EH (cell line): ENCODE results near the gene SAMD4A.

Source experiments
- DNase-seq: peaks from one replicate; pipeline ENCODE4 v3.0.0-alpha.2; 2015; ENCODE audit warnings: low read depth

The SAMD4A gene

DNA sequence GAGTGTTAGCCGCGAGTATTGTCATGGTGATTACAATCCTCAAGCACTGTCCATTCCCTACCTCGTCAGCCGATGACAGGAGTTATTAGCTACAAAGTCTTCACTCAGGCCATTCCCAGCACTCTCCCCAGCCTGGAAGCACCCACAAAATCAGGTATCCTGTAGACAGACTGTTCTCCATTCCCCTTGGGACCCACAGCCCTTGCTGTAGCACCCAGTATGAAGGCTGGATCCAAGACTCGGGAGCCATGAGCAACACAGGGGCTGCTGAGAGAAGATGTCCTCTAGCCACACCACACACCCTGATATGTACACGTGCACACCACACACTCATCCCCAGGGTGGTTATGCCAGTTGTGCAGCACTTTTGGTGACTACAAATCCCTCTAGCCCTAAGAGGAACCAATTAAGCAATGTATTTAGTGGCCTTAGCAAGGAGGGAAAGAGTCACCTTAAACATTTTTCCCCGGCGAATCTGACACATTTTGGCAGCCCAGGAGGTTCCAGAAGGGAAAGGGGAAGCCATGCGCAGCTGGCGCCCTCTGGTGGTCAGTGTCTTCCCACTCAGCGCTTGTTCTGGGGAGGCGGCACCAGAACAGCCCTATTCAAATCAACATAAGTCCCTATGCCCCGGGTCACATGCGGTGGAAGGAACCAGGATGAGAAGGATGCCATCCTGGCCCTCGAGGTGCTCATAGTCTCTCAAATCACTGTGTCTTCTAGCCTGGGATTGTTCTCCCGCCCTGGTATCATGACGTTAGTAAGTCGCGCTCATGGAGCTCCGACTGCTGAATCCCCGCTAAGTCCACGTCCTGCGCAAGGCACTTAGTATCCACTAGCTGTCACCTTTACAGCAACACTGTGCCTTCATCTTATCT lies 238.8 kb downstream of the SAMD4A start:
- DNase-seq, result peak; percentile 81

DNA sequence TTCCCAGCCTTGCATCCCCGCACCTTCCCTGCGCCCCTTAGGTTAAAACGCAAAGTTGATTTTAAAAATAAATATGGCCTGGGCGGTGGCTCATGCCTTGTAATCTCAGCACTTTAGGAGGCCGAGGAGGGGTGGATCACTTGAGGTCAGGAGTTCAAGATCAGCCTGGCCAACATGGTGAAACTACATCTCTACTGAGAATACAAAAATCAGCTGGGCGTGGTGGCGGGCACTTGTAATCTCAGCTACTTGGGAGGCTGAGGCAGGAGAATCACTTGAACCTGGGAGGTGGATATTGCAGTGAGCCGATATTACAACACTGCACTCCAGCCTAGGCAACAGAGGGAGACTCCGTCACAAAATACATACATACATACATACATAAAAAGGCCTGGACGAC lies 239.7 kb downstream of the SAMD4A start:
- no peak for DNase-seq

DNA sequence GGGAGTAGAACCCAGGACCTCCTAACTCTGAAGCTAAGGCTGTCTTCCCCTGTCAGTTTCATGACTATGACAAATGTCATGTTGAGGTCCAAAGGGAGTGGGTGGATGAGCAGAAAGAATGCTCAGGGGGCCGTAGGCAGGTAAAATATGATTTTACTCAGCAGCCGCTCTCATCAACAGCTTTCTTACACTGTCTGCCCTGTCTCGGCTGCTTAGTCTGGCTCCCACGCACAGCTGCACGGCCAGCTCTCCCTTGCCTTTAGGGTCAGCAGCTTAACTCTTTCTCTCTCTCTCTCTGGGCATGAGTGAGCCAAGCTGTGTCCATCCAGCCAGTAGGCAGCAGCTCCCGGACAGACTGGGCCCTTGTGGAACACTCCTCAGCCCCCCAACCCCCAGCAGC lies 240.5 kb downstream of the SAMD4A start:
- no peak for DNase-seq

DNA sequence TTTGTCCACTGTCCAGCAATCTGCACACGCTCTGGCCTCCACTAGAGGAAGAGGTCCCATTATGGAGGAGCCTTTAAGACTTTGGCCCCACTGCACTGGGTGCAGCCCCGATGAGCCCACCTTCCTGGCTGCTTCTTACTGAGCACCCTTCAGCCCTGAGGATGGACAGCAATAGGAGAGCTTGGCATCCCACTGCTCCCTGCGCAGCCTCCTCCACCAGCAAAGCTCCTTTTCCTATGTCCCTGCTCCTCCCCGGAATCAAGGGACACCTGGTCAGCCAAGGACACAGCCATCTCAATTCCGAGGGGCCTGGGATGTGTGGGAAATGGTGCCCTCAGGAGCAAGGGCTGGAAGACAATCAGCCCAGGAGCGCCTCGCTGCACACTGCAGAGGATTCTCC lies 241.0 kb downstream of the SAMD4A start:
- no peak for DNase-seq

DNA sequence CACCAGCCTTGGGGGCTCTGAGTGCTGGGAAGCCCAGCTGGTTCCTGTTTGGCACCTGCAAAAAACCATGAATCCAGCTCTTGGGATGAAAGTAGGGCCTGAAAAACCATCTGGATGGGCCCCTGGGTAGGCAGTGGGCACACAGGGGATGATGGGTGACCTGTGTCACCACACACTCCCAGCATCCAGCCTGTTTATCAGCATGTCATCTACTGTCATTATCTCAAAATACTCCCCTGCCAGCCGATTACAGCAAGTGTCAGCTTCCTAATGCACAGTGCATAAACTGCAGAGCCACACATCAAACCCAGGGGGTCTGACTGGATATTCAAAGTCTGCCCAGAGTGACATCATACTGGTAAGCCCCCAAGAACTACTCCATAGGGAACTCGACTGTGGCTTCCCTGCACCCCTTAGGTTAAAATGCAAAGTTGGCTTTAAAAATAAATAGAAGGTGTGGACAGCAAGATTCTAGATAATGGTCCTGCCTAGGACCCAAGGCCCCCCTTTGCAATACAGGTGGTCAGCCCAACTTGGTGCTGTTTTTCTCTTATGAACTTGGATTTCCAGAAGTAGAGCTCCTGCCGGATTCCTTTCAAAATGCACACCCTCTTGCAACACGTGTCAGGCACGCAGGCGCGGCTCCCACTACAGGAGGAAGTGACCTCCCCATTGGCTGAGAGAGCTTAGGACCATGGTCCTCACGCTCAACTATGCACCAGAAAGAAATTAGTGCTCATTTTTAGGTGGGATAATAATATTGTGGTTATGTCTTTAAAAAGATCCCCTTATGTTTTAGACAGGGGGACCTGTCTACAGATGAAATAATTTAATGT lies 241.6 kb downstream of the SAMD4A start:
- no peak for DNase-seq

DNA sequence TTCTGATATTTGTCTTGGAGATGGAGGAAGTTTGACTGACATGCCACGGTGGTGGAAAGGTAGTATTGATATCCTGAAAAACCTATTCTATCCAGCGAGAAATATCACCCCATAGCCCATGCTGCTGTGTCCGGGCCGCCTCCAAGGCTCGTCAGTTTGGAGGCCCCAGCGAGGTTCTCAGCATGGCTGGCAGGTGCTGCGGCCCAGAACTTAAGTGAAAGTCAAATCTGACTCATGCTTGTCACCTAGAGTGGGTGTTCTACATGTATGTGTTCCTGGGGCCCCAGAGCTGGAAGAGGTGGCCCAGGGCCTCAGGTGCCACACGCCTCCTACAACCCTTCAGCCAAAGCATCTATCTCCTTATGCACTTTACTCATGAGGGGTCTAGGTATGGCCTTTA lies 242.8 kb downstream of the SAMD4A start:
- DNase-seq, result no peak

DNA sequence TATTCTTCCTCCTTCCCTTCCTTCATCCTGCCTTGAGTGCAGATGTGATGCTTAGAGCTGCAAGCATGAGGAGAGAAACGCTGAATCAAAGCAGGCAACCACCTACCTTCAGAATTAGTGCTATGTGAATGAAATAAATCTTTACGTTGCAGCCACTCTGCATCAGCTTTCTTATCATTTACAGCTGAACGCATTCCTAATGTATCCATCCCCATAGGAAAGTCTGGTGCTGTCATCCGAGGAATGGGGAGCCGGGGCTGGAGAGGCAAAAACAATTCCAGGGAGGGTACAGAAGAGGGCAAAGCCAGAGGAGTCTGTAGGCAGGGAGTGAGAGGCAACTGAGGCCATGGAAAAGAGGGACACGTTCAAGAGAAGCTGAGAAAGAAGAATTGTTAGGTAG lies 245.7 kb downstream of the SAMD4A start:
- no peak for DNase-seq

DNA sequence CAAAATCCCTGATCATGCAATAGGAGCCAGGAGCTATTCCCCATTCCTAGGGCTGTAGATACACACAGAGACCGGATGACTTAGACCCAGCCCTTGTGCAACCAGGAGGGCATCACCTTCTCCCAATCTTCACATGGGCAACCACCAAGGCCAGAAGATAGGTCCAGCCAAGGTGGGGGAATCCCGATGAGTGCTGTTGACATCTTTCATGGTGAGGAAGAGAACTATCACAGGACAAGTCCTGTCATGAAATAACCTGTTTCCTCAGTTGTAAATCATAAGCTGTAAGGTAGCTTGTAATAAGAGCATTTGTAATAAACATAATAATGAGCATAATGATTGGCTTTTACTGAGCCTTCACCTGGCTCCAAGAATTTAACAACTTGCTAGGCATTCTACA lies 246.2 kb downstream of the SAMD4A start:
- no peak for DNase-seq

DNA sequence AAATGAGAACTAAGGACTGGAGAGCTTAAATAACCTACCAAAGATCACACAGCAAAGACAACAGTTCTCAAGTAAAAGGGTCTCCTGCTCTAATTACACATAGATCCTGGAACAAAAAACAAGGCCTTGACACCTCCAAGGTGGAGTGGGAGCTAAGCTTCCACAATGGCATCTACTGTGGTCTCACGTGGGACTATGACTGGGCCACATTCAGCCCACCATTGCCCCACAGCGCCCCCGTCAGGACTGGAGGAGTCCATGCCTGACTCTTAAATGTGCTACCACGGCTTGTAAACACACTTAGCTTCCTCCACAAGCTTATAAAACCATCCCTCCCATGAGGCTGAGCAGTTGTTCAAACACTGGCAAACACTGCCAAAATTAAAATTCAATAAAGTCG lies 247.1 kb downstream of the SAMD4A start:
- DNase-seq, result no peak

DNA sequence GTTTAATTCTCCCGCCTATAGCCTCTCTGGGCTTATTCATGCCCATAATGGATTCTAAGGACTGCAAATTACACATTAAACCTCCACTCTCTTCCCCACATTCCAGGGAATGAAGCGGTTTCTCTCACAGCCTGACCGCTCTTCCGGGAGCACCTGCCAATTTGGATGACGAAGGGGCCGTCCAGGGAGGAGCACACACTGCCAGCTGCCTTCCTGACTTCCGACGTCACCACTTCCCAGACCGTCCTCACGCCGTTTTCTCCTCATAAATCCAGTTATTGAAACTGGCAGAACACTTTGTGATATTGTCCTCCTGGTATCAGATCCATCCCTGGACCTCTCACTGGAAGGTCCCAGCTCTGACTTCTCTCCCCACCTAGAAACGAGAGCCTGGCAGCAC lies 248.1 kb downstream of the SAMD4A start:
- DNase-seq, result peak; percentile 76

DNA sequence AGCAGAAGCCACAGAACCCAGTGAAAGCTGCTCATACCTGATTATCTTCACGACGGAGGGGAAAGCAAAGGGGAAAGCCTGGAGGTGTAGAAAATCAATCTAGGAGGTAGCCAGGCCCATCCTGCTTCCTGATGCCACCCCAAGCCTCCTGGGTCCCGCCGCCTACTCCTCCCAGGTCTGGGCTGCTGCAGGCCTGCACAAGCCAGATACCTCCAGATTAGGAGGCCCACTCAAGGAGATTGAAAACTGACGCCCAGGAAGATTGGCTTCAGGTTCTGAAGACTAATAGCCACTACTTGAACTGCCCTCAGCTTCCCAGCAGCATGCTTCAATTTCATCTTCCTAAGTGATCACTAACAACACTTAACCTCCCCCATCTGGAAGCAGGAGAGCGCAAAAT lies 248.6 kb downstream of the SAMD4A start:
- DNase-seq, result no peak

DNA sequence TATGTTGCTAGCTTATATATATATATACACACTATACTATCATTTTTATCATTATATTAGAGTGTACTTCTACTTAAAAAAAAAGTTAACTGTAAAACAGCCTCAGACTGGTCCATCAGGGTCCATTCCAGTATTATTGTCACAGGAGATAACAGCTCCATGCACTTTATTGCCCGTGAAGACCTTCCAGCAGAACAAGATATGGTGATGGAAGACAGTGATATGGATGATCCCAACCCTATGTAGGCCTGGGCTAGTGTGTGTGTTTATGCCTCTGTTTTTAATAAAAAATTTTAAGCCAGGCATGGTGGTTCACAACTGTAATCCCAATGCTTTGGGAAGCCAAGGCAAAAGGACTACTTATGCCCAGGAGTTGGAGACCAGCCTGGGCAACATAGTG lies 249.5 kb downstream of the SAMD4A start:
- DNase-seq, result no peak

DNA sequence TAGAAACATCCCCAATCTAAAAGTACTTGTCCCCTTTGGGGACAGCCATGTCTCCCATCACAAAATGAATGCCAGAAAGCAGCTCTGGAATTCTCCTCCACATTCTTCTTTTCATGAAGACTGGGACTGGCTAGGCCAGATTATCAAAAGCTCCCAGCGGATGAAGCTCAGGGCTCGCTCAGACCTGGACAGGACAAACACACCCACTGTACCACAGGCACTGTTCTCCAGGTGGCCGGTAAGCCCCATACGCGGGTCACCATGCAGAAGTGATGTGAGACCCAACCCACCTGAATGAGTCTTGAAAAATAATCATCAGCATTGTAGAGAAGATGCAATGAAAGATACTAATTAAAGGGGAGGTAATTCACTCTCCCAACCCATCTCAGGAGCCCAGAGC lies 250.6 kb downstream of the SAMD4A start:
- DNase-seq, result no peak

DNA sequence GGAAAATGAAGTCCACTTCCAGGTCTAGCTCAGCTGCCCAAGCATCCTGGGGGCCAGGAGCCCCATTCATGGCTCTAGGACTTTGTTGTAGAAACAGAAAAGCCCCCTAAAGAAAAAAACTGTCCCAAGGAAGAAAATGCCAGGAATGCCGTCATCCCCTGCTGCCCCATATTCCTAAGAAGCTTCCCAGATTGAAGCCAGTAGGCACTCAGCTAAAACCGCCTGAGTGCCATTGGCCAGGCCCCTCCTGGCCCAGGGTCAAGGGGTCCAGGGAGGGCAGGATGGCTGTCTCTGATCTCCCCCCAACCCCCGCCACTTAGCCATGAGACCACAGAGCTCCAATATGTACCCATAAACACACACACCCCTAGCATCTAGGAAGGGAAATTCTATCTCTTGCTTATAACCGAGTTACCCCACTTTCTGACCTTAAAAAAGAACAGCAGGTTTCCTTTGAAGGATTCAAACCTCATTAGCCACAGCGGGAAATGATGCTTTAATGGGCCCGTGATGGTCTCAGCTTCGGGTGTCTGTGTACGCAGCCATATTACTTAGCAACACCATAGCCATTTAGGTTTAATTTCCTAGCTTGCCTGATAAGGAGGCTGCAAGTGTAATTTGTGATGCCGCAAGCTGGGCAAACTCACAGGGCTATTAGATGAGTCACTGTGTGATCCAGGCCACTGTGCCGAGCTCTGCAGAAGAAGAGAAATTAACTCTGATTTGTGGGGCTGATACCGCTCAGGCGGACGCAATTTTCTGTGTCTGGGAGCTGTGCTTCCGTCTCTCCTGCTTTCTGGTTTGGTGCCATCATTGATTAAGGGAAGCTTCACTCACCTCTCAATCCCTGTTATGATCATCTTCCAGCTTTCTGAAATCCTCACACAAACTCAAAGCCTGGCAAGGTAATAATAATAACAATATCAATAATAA lies 251.5 kb downstream of the SAMD4A start:
- DNase-seq, result peak; percentile 91

DNA sequence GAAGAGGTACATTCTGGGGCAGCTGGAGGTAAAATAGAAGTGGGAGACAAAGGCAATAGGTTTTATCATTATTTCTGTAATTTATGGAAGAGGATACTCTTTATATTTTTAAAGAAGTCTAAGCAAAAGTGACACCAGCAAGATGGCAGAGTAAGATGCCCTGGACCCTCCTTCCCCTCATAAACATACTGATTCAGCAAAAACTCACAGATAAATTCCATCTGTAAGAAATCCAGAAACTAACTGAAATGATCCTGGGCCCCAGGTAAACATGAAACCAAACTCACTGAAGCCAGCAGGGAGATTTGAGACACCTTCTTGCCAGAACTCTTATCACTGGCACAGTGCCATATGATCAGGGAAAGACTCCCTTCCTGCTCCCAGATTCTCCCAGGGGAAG lies 255.8 kb downstream of the SAMD4A start:
- no peak for DNase-seq

DNA sequence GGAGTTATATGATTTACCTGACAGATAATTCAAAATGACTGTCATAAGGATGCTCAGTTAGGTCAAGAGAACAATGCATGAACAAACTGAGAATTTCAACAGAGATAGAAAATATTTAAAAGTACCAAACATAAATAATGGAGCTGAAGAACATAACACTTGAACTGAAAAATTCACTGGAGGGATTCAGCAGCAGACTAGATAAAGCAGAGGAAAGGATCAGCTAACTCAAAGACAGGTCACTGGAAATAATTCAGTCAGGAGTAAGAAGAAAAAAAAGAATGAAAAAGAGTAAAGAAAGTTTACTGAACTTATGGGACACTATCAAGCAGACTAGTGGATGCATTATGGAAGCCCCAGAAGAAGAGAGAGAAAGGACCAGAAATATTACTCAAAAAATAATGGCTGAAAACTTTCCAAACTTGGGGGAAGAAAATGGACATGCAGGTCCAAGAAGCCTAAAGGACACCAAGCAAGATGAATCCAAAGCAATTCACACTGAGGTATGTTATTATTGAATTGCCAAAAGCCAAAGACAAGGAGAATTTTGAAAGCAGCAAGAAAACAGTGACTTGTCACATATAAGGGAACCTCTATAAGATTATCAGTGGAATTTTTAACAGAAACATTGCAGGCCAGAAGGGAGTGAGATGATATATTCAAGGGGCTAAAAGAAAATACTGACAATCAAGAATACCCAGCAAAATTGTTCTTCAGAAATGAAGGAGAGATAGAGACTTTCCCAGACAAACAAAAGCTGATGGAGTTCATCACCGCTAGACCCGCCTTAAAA lies 257.0 kb downstream of the SAMD4A start:
- no peak for DNase-seq

DNA sequence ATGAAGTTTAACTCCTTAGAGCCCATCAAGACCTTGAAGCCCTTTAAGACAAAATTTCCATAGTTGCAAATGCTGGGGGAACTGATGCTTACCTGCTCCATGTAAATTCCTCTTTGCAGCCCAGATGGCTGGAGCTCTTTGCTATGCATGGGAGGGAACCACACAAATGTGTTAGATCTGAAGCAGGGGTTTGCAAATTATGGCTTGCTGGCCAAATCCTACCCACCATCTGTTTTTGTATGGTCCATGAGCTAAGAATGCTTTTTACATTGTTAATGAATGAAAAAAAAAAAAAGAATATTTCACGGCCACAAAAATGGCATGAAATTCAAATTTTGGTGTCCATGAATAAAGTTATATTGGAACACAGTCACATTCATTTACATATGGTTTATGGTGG lies 261.1 kb downstream of the SAMD4A start:
- DNase-seq, result no peak

DNA sequence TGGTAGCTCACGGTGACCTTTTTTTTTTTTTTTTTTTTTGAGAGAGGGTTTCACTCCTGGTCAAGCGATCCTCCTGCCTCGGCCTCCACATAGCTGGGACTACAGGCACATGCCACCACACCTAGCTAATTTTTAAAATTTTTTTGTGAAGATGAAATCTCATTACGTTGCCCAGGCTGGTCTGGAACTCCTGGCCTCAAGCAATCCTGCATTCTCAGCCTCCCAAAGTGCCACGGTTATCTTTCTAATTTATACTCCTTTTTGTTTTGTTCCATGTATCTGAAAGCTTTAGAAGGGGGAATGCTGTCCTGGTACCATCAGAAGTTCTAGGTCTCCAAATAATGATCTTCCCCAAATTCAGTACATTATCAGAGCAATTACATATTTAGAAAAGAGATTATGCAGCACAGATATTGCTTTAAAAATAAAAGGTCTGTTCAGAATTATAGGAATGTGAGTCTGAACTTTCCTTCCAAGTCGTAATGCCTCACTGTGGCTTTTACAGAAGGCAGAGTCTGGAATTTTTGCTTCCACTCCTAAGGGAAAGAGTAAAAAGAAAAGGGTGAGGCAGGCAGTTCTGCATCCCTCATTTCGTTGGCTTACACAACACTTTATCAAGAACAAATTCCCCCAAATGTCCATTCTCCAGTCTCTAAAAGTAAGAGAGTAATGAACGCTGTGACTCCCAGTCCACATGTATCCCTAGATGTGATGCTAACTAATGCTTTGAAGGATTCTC lies 262.7 kb downstream of the SAMD4A start:
- no peak for DNase-seq

DNA sequence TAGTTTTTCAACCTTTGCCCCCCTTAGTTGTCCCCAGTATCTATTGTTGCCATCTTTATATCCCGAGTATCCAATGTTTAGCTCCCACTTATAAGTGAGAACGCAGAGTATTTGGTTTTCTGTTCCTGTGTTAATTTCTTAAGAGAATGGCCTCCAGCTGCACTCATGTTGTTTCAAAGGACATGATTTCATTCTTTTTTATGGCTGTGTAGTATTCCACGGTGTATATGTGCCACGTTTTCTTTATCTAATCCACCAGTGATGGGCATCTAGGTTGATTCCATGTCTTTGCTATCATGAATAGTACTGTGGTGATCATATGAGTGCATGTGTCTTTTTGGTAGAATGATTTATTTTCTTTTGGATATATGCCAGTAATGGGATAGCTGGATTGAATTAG lies 263.7 kb downstream of the SAMD4A start:
- no peak for DNase-seq

DNA sequence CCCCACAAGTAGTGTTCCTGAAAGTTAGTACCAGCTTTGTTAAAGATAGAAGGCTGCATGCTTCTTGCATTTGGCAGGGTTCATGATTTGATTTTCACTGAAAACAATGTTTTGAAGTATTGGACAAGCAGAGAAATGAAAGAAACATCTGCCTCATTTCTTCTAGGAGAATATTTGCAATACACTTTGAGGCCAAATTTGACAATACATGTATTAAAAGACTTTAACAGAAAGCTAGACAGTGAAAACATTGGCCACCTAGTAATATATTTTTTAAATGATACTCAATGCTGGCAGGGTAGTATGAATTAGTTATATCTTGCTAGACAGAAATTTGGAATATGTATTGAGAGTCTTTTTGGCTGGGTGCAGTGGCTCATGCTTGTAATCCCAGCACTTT lies 267.2 kb downstream of the SAMD4A start:
- no peak for DNase-seq

DNA sequence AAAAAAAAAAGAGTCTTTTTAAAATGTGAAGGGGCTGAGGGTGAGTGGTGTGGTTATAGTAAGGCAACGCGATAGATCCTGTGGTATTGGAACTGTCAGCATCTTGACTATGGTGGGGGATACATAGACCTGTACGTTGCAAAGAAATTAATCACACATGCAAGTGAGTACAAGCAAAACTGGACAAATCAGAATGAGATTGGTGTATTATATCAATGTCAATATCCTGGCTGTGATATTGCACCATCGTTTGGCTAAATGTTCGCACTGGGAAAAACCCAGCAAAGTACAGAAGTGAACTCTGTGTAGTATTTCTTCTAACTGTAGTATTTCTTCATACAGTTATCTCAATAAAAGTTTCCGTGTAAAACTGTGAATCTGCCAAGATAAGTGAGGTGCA lies 267.8 kb downstream of the SAMD4A start:
- no peak for DNase-seq
